SK-N-SH treated with all-trans-retinoic acid at 6 μM for 48 hours (cell line): ENCODE data around the gene ZBED4.

Experiments used
- ATAC-seq: fragments of 200-7000 bp; cut with Tn5 transposase; 3 replicates; pipeline ENCODE4 v1.9.1; 2020; ENCODE audit warnings: mild to moderate bottlenecking, moderate library complexity
- ARNTL ChIP-seq: fragments of 450-650 bp; formaldehyde crosslinking; IDR thresholded peaks from 2 replicates; pipeline ENCODE4 v1.5.0; 2020; ENCODE audit warnings: low read depth, mild to moderate bottlenecking, moderate library complexity, borderline replicate concordance
- CREB5 ChIP-seq: fragments of 250-450 bp; sonication (Bioruptor Pico); IDR thresholded peaks from 2 replicates; pipeline ENCODE4 v1.5.1; 2020; ENCODE audit warnings: low read depth, mild to moderate bottlenecking, moderate library complexity
- CSDC2 ChIP-seq: fragments of 250-450 bp; sonication (Bioruptor Pico); IDR thresholded peaks from 2 replicates; pipeline ENCODE4 v1.5.0; 2020; ENCODE audit warnings: mild to moderate bottlenecking, moderate library complexity
- CSRNP3 ChIP-seq: fragments of 250-450 bp; sonication (Bioruptor Pico); IDR thresholded peaks from 2 replicates; pipeline ENCODE4 v1.5.1; 2021; ENCODE audit warnings: mild to moderate bottlenecking, moderate library complexity
- ESRRG ChIP-seq: fragments of 250-450 bp; sonication (Bioruptor Pico); IDR thresholded peaks from 2 replicates; pipeline ENCODE4 v1.6.1; 2021; ENCODE audit warnings: mild to moderate bottlenecking
- GLIS3 ChIP-seq: fragments of 250-450 bp; sonication (Bioruptor Pico); IDR thresholded peaks from 2 replicates; pipeline ENCODE4 v1.5.0; 2020; ENCODE audit warnings: mild to moderate bottlenecking, moderate library complexity
- ISL1 ChIP-seq: fragments of 250-450 bp; sonication (Bioruptor Pico); IDR thresholded peaks from 2 replicates; pipeline ENCODE4 v2.1.2; 2022; ENCODE audit warnings: mild to moderate bottlenecking, moderate library complexity
- OSR1 ChIP-seq: fragments of 250-450 bp; sonication (Bioruptor Pico); IDR thresholded peaks from 2 replicates; pipeline ENCODE4 v1.8.0; 2022; ENCODE audit warnings: moderate library complexity, mild to moderate bottlenecking, inconsistent platforms
- PATZ1 ChIP-seq: fragments of 250-450 bp; sonication (Bioruptor Pico); IDR thresholded peaks from 2 replicates; pipeline ENCODE4 v1.8.0; 2020; ENCODE audit warnings: mild to moderate bottlenecking, moderate library complexity, borderline replicate concordance
- RARB ChIP-seq: fragments of 250-450 bp; sonication (Bioruptor Pico); IDR thresholded peaks from 2 replicates; pipeline ENCODE4 v1.8.0; 2021; ENCODE audit warnings: mild to moderate bottlenecking, moderate library complexity
- SNAI2 ChIP-seq: fragments of 250-450 bp; sonication (Bioruptor Pico); IDR thresholded peaks from 2 replicates; pipeline ENCODE4 v1.5.0; 2020; ENCODE audit warnings: mild to moderate bottlenecking, moderate library complexity
- TCF4 ChIP-seq: fragments of 250-450 bp; sonication (Bioruptor Pico); IDR thresholded peaks from 2 replicates; pipeline ENCODE4 v1.8.0; 2021; ENCODE audit warnings: mild to moderate bottlenecking, moderate library complexity, borderline replicate concordance
- TOX ChIP-seq: fragments of 250-450 bp; sonication (Bioruptor Pico); IDR thresholded peaks from 2 replicates; pipeline ENCODE4 v1.8.0; 2021; ENCODE audit warnings: mild to moderate bottlenecking, moderate library complexity, borderline replicate concordance
- TSHZ2 ChIP-seq: fragments of 250-450 bp; sonication (Bioruptor Pico); IDR thresholded peaks from 2 replicates; pipeline ENCODE4 v1.5.0; 2020; ENCODE audit warnings: mild to moderate bottlenecking, moderate library complexity
- ZC3H10 ChIP-seq: fragments of 250-450 bp; sonication (Bioruptor Pico); IDR thresholded peaks from 2 replicates; pipeline ENCODE4 v1.5.1; 2021; ENCODE audit warnings: mild to moderate bottlenecking, moderate library complexity
- ZFP3 ChIP-seq: fragments of 250-450 bp; sonication (Bioruptor Pico); IDR thresholded peaks from 2 replicates; pipeline ENCODE4 v1.5.0; 2020; ENCODE audit warnings: mild to moderate bottlenecking, moderate library complexity
- ZFP30 ChIP-seq: fragments of 450-650 bp; formaldehyde crosslinking; IDR thresholded peaks from 2 replicates; pipeline ENCODE4 v1.5.0; 2022; ENCODE audit warnings: mild to moderate bottlenecking, moderate library complexity
- ZNF565 ChIP-seq: fragments of 450-650 bp; formaldehyde crosslinking; conservative IDR thresholded peaks from 2 replicates; pipeline ENCODE4 v1.5.0; 2020; ENCODE audit warnings: low read depth, mild to moderate bottlenecking, moderate library complexity
- ZNF8 ChIP-seq: fragments of 450-650 bp; formaldehyde crosslinking; IDR thresholded peaks from 2 replicates; pipeline ENCODE4 v1.5.0; 2020; ENCODE audit warnings: mild to moderate bottlenecking, moderate library complexity
- TF ChIP-seq, protein P1 (sequence below): fragments of 250-450 bp; sonication (Bioruptor Pico); IDR thresholded peaks from 2 replicates; pipeline ENCODE4 v1.8.0; 2021; ENCODE audit warnings: low read depth, mild to moderate bottlenecking, moderate library complexity, borderline replicate concordance

The ZBED4 gene

DNA sequence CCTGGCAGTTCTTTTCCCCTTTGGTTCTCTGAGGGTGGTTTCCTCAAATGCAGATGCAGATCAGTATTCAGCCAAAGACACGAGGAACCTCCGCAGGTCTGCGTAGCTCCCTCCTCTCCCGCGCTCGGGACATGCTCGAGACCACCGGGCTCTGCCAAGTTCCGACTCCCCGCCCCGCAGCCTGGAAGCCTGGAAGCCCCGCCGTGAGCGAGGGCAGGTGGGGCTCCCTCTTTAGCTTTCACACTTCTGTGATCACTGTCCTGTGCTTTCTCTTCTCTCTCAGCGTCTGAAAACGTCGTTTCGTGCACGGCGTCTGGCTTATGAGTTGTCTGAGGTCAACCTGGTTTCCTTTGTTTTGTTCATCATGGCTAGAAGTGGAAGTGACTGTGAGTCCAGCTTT, 26.6 kb downstream of the ZBED4 start:
- no peak for ATAC-seq
- TF ChIP-seq CSDC2 (CRISPR knock-in tag) (no peak), ZNF565 (CRISPR knock-in tag) (no peak), ZFP3 (CRISPR knock-in tag) (no peak), OSR1 (CRISPR knock-in tag) (no peak), ARNTL (CRISPR knock-in tag) (no peak), SNAI2 (CRISPR knock-in tag) (no peak), TOX (CRISPR knock-in tag) (no peak), ESRRG (no peak), ZNF8 (CRISPR knock-in tag) (no peak), ISL1 (no peak), CREB5 (CRISPR knock-in tag) (no peak), CSRNP3 (CRISPR knock-in tag) (no peak), RARB (no peak), ZC3H10 (no peak)
- TF ChIP-seq, protein P1, sequence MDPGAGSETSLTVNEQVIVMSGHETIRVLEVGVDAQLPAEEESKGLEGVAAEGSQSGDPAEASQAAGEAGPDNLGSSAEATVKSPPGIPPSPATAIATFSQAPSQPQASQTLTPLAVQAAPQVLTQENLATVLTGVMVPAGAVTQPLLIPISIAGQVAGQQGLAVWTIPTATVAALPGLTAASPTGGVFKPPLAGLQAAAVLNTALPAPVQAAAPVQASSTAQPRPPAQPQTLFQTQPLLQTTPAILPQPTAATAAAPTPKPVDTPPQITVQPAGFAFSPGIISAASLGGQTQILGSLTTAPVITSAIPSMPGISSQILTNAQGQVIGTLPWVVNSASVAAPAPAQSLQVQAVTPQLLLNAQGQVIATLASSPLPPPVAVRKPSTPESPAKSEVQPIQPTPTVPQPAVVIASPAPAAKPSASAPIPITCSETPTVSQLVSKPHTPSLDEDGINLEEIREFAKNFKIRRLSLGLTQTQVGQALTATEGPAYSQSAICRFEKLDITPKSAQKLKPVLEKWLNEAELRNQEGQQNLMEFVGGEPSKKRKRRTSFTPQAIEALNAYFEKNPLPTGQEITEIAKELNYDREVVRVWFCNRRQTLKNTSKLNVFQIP (CRISPR knock-in tag) = no peak
- TF ChIP-seq, all 23 proteins: peak for 0

GRCh38 chr22:49881856-49882255, 28.2 kb downstream of the ZBED4 start:
- TF ChIP-seq TCF4 (no peak), ZC3H10 (no peak), ARNTL (CRISPR knock-in tag) (no peak), ESRRG (no peak), ISL1 (no peak), CREB5 (CRISPR knock-in tag) (no peak), TSHZ2 (CRISPR knock-in tag) (no peak), PATZ1 (CRISPR knock-in tag) (no peak), CSDC2 (CRISPR knock-in tag) (no peak), GLIS3 (no peak), SNAI2 (CRISPR knock-in tag) (no peak), ZFP30 (CRISPR knock-in tag) (no peak), CSRNP3 (CRISPR knock-in tag) (no peak), TOX (CRISPR knock-in tag) (no peak)
- TF ChIP-seq, protein P1 (CRISPR knock-in tag) = no peak
- TF ChIP-seq, all 23 proteins: peak for 0
- ATAC-seq = no peak
